K562 (cell line): Measurements from ENCODE around the gene SMARCA4. TPM values are rescaled to one million over a fixed set of nuclear protein-coding genes. Genes with fewer than 3 reads are reported as not detected.

Source experiments
- ARNT ChIP-seq, 2 experiments: fragments of 450-650 bp; IDR thresholded peaks; 2 replicates each; pipeline ENCODE4 v1.6.1; 2016; ENCODE audit warnings: mild to moderate bottlenecking in 1 of 2
- BDP1 ChIP-seq: IDR thresholded peaks from 3 replicates; pipeline ENCODE4 v1.6.1; 2011; ENCODE audit not compliant: insufficient read length, insufficient read depth
- CBFA2T3 ChIP-seq: fragments of 450-650 bp; IDR thresholded peaks from 2 replicates; pipeline ENCODE4 v1.6.1; 2017
- CHAMP1 ChIP-seq: fragments of 450-650 bp; IDR thresholded peaks from 2 replicates; pipeline ENCODE4 v1.6.1; 2016; ENCODE audit warnings: mild to moderate bottlenecking
- GATA2 ChIP-seq: sonication (generic); formaldehyde crosslinking; IDR thresholded peaks from 2 replicates; pipeline ENCODE4 v1.4.0; 2020; ENCODE audit warnings: mild to moderate bottlenecking, missing genetic modification reagents
- RBM14 ChIP-seq: fragments of 200-400 bp; formaldehyde crosslinking; IDR thresholded peaks from 2 replicates; pipeline ENCODE4 v1.6.1; 2018; ENCODE audit warnings: low read depth, mild to moderate bottlenecking, low read length, moderate library complexity, borderline replicate concordance; ENCODE audit not compliant: insufficient read depth
- TRIM28 ChIP-seq: fragments of 450-650 bp; IDR thresholded peaks from 2 replicates; pipeline ENCODE4 v1.6.1; 2017
- ZNF23 ChIP-seq: fragments of 250-450 bp; sonication (Bioruptor Pico); IDR thresholded peaks from 2 replicates; pipeline ENCODE4 v1.4.0; 2020; ENCODE audit warnings: mild to moderate bottlenecking
- ZNF407 ChIP-seq: fragments of 450-650 bp; IDR thresholded peaks from 2 replicates; pipeline ENCODE4 v1.6.1; 2016; ENCODE audit warnings: low read depth
- polyA plus RNA-seq, 8 experiments: library from polyadenylated mRNA; depleted of rRNA in 4 of 8; stranded (reverse) in 5 of 8; unstranded in 3 of 8; fragments of >200 nt; fragmentation: Nextera tagmentation in 2 of 8; fragmentation: Illumina TruSeq in 1 of 8; extraction: Ambion mirVana in 2 of 8; extraction: Trizol in 1 of 8; gene quantifications; 2 replicates each; pipeline versions ENCODE4 v1.2.1 to v1.2.3, GENCODE V29; 2011 to 2014; ENCODE audit warnings: inconsistent platforms in 1 of 8, missing spikeins in 1 of 8
- total RNA-seq, 7 experiments: library from RNA; depleted of rRNA in 6 of 7; stranded (reverse); fragments of >200 nt in 6 of 7; fragmentation: Illumina TruSeq in 2 of 7; extraction: Trizol in 2 of 7; gene quantifications; 2 replicates each; pipeline versions ENCODE4 v1.2.1 to v1.2.3, GENCODE V29; 2011 to 2021; ENCODE audit warnings: low replicate concordance in 1 of 7
- TF ChIP-seq, protein P1 (sequence below): IDR thresholded peaks from 2 replicates; pipeline ENCODE4 v1.6.1; 2012; ENCODE audit warnings: low read depth, low read length, improper control_type of control experiment, borderline replicate concordance
- TF ChIP-seq, protein P2 (sequence below): fragments of 450-650 bp; IDR thresholded peaks from 2 replicates; pipeline ENCODE4 v1.6.1; 2016; ENCODE audit warnings: missing biosample characterization, missing genetic modification characterization

The SMARCA4 gene
- total and polyA plus RNA-seq, 9 of the 15 experiments (the other 6 are each of a cell fraction or from before 2014, with no cell fraction given), result 19.3 to 207 (median 52.1) TPM

DNA sequence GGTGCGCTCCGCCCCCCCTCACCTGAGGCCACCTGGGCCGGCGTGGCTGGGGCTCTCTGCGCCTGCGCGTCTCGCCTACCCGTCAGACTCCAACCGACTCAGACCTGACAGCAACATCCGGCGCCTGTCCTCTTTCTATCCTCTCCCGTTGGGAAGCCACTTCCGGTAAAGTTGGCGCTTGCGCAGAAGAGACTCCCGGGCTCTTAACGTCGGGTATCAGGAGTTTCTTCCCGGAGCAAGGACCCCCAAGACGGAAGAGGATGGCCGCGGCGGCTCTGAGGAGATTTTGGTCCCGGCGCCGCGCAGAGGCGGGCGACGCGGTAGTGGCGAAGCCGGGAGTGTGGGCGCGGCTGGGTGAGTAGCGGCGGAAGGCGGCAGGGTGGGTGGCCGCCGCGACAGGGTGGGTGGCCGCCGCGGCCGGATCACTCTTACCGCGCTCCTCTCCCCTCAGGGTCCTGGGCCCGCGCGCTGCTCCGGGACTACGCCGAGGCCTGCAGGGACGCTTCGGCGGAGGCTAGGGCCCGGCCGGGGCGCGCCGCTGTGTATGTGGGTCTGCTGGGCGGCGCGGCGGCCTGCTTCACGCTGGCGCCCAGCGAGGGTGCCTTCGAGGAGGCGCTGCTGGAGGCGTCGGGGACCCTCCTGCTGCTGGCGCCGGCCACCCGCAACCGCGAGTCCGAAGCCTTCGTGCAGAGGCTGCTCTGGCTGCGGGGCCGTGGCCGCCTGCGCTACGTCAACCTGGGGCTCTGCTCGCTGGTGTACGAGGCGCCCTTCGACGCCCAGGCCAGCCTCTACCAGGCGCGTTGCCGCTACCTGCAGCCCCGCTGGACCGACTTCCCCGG lies 32.0 kb upstream of the SMARCA4 start, which contains the start of the genes TIMM29 and YIPF2 (continued):
- no peak for TF ChIP-seq ZNF407
- TF ChIP-seq, protein P1, sequence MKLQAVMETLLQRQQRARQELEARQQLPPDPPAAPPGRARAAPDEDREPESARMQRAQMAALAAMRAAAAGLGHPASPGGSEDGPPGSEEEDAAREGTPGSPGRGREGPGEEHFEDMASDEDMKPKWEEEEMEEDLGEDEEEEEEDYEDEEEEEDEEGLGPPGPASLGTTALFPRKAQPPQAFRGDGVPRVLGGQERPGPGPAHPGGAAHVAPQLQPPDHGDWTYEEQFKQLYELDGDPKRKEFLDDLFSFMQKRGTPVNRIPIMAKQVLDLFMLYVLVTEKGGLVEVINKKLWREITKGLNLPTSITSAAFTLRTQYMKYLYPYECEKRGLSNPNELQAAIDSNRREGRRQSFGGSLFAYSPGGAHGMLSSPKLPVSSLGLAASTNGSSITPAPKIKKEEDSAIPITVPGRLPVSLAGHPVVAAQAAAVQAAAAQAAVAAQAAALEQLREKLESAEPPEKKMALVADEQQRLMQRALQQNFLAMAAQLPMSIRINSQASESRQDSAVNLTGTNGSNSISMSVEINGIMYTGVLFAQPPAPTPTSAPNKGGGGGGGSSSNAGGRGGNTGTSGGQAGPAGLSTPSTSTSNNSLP, result no peak
- no peak for TF ChIP-seq CHAMP1
- TF ChIP-seq ZNF23, result no peak
- no peak for TF ChIP-seq GATA2 (CRISPR knock-in tag)
- no peak for TF ChIP-seq TRIM28
- no peak for TF ChIP-seq ARNT (IDR thresholded peaks at IDR 0.05)
- TF ChIP-seq, protein P2, sequence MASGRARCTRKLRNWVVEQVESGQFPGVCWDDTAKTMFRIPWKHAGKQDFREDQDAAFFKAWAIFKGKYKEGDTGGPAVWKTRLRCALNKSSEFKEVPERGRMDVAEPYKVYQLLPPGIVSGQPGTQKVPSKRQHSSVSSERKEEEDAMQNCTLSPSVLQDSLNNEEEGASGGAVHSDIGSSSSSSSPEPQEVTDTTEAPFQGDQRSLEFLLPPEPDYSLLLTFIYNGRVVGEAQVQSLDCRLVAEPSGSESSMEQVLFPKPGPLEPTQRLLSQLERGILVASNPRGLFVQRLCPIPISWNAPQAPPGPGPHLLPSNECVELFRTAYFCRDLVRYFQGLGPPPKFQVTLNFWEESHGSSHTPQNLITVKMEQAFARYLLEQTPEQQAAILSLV, result no peak
- no peak for TF ChIP-seq RBM14
- 0 out of 2 replicates have a peak, but pooled peaks have one; percentile 2 for TF ChIP-seq CBFA2T3
- TF ChIP-seq BDP1, result no peak
